Measurements from ENCODE around the gene VAPB.

VAPB gene

GRCh38 chr20:58486207-58486606 lies 97.2 kb downstream of the VAPB start:
- DNase-seq, result no peak

GRCh38 chr20:58492074-58492718 lies 103.2 kb downstream of the VAPB start:
- DNase-seq, result no peak

- DNase-seq, result no peak
Observed at GRCh38 chr20:58492795-58493524, 103.9 kb downstream of the VAPB start.

- DNase-seq, result no peak
Observed at GRCh38 chr20:58494923-58495622, 106.0 kb downstream of the VAPB start.

GRCh38 chr20:58495623-58496428 lies 106.8 kb downstream of the VAPB start:
- no peak for DNase-seq

- DNase-seq, result no peak
Observed at GRCh38 chr20:58496429-58496769, 107.4 kb downstream of the VAPB start.

GRCh38 chr20:58497076-58497641 lies 108.1 kb downstream of the VAPB start:
- DNase-seq, result no peak

- DNase-seq, result no peak
Observed at GRCh38 chr20:58497724-58498469, 108.9 kb downstream of the VAPB start.

GRCh38 chr20:58498470-58499068 lies 109.5 kb downstream of the VAPB start:
- no peak for DNase-seq

- no peak for DNase-seq
Observed at GRCh38 chr20:58500256-58500655, 111.2 kb downstream of the VAPB start.

Measured in NCI-H2107 (cell line).